Left lung (tissue), 10 donors: ENCODE results near the gene ARMC10. TPM values are rescaled to one million over a fixed set of nuclear protein-coding genes. Genes with fewer than 3 reads are reported as not detected.
A peak's percentile ranks its signal among the peaks of the same experiment; 100 is the strongest.

Experiments
- ATAC-seq: fragments of 200-7000 bp; cut with Tn5 transposase; one replicate; pipeline ENCODE4 v1.9.1; 2020; ENCODE audit warnings: moderate library complexity
- DNase-seq, 4 donors: peaks; one replicate each; pipeline ENCODE4 v3.0.0-alpha.2; 2013 to 2020
- H3K27ac ChIP-seq, 2 donors: fragments of 200-600 bp; sonication (generic) in 1 of 2; one replicate each; pipeline versions ENCODE4 v1.5.0 to v1.8.0; 2020 to 2021
- H3K27me3 ChIP-seq, 2 donors: fragments of 200-600 bp; sonication (generic) in 1 of 2; one replicate each; pipeline versions ENCODE4 v1.5.0 to v1.8.0; 2020 to 2021
- H3K36me3 ChIP-seq, 2 donors: fragments of 200-600 bp; sonication (generic) in 1 of 2; one replicate each; pipeline versions ENCODE4 v1.5.0 to v1.8.0; 2020 to 2021
- H3K4me1 ChIP-seq, 2 donors: fragments of 200-600 bp; one replicate each; pipeline ENCODE4 v1.8.0; 2021
- H3K4me3 ChIP-seq, 2 donors: fragments of 200-600 bp; sonication (generic) in 1 of 2; one replicate each; pipeline versions ENCODE4 v1.5.0 to v1.8.0; 2020 to 2021; ENCODE audit warnings: mild to moderate bottlenecking in 1 of 2
- H3K9me3 ChIP-seq, 2 donors: fragments of 200-600 bp; sonication (generic) in 1 of 2; one replicate each; pipeline versions ENCODE4 v1.5.0 to v1.8.0; 2020 to 2021
- CTCF ChIP-seq, 2 donors: fragments of 200-600 bp; sonication (generic) in 1 of 2; IDR thresholded peaks; one replicate each; pipeline versions ENCODE4 v1.5.0 to v1.8.0; 2021; ENCODE audit warnings: antibody characterized with exemption in 2 of 2
- intact Hi-C, 2 donors: fragments of 100-400 bp; cut with DNase I; formaldehyde crosslinking; loops; one replicate each; pipeline versions ENCODE4 v1.11.2 to v1.14.2; 2022
- polyA plus RNA-seq, 6 donors: library from polyadenylated mRNA; unstranded; fragments of 120-200 nt; gene quantifications; one replicate each; pipeline ENCODE4 v1.2.1, GENCODE V29; 2013; ENCODE audit not compliant: insufficient read length in 6 of 6
- total RNA-seq, 2 donors: library from RNA; stranded (reverse); fragmentation: NEBNext Ultra II Directional; extraction: Animal tissue kit (Norgen Biotek cat#: 25700); gene quantifications; one replicate each; pipeline ENCODE4 v1.2.1, GENCODE V29; 2021
- donor health status: DM: no; HTN: yes; CAD: no.
- donor health status: DM: no; HTN: no; CAD: no.

Gene ARMC10
- total and polyA plus RNA-seq, 8 donors, result 40.2 to 60.3 (median 54.1) TPM

DNA sequence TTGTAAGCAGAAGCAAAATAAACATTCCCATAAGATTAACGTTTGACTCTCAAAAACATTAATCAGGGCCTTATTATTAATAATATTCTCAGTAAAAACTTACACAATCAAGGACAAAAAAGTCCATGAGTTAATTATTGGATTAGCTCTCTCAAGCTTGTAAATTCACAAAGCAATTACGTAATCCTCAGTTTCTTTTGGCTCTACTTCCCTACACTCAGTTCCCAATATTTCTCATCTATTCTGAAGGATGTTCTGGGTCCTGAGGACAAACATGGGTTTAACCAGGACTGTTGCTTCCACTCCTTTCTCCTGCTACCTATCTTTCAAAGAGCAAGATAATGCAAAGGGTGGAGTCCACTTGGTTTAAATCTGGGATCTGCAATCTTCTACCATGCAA lies 15.5 kb upstream of the ARMC10 start:
- H3K4me1 ChIP-seq, result no peaks in the 10 kb centered on the region
- intact Hi-C loops, result no loop called here
- DNase-seq (no peak), ATAC-seq (no peak)
- TF ChIP-seq CTCF (IDR thresholded peaks at IDR 0.05), result no peak
- no peaks in the 10 kb centered on the region for H3K27me3 ChIP-seq
- H3K36me3 ChIP-seq, result no peaks in the 10 kb centered on the region
- no peaks in the 10 kb centered on the region for H3K9me3 ChIP-seq
- no peak overlapping the region for H3K27ac ChIP-seq
- no peak overlapping the region for H3K4me3 ChIP-seq

DNA sequence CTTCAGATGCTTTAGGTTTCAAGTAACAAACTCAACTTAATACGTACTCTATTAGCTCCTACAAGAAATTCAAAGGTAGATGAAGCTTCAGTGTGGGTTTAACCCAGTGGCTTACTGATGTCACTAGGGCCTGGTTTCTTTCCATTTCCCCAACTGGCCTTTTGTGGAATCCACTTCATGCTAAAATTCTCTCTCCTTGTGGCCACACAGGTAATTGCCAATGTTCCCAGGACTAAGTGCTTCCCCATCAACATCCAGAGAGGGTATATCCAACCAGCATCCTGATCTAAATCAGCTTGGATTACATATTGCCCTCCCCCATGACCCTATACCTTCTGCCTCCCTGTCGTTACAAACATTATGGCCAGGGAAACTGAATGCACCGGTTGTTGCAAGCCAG lies 11.0 kb upstream of the ARMC10 start:
- no peak for DNase-seq
- Histone ChIP-seq H3K27me3 (no peaks in the 10 kb centered on the region), H3K27ac (no peak overlapping the region), H3K4me1 (no peaks in the 10 kb centered on the region), H3K4me3 (no peak overlapping the region), H3K36me3 (no peaks in the 10 kb centered on the region), H3K9me3 (no peaks in the 10 kb centered on the region)
- intact Hi-C loops, result no loop called here
- no peak for ATAC-seq
- TF ChIP-seq CTCF (IDR thresholded peaks at IDR 0.05), result no peak

GRCh38 chr7:103065667-103066066 lies 9.3 kb upstream of the ARMC10 start:
- intact Hi-C loops, result no loop called here

DNA sequence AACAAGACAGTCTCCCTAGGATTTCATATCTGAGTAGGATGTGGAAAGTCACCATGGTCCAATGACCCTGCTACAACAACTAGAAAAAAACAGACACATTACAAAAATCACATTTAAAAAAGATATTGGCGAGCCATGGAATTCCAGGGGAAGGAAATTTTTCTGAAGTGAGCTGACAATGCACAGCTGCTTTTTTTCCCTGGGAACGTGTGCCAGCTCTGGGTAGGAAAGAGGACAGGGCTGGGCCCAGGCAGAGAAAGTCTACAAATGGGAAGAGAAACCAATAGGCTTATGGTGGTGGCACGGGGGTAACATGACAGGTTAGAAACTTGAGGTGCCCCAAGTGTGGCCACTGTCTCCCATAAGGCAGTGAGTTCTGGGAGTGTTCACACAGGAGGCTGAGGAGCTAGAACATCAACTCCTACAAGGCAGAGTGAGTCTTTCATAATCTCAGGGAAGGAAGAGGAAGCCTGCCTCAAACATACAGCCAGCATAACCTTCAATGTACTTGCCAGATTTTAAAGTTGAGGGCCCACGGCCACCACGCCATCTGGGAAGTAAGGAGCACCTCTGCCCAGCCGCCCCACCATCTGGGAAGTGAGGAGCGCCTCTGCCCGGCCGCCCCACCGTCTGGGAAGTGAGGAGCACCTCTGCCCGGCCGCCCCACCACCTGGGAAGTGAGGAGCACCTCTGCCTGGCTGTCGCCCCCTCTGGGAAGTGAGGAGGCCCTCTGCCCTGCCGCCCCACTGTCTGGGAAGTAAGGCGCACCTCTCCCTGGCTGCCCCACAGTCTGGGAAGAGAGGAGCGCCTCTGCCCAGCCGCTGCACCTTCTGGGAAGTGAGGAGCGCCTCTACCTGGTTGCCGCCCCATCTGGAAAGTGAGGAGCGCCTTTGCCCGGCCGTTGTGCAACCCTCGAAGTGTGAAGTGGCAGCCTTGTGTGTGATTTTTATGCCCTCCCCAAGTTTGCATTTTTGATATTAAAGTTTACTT lies 6.2 kb upstream of the ARMC10 start:
- DNase-seq (peak in 1 of 4 donors; percentile 24), ATAC-seq (no peak)
- Histone ChIP-seq H3K4me3 (no peak overlapping the region), H3K9me3 (no peaks in the 10 kb centered on the region), H3K27ac (no peak overlapping the region), H3K4me1 (peaks cover 2 to 4% of the 10 kb centered on the region in 2 donors), H3K36me3 (no peaks in the 10 kb centered on the region), H3K27me3 (no peaks in the 10 kb centered on the region)
- intact Hi-C loops, result no loop called here
- TF ChIP-seq CTCF (IDR thresholded peaks at IDR 0.05), result no peak

More at GRCh38 chr7:103065667-103066066, 9.3 kb upstream of the ARMC10 start:
- H3K27me3 ChIP-seq, result no peaks in the 10 kb centered on the region
- DNase-seq (peak in 3 of 4 donors; percentile 23 to 81 (median 37)), ATAC-seq (peak; percentile 55)
- peak; percentile 13 to 19 for TF ChIP-seq CTCF (IDR thresholded peaks at IDR 0.05)
- H3K4me1 ChIP-seq, result no peaks in the 10 kb centered on the region
- no peaks in the 10 kb centered on the region for H3K9me3 ChIP-seq
- H3K27ac ChIP-seq, result no peak overlapping the region
- no peaks in the 10 kb centered on the region for H3K36me3 ChIP-seq
- no peak overlapping the region for H3K4me3 ChIP-seq

- intact Hi-C loops, result no loop called here
Observed at GRCh38 chr7:103071000-103071399, 3.9 kb upstream of the ARMC10 start.

More at GRCh38 chr7:103071000-103071399, 3.9 kb upstream of the ARMC10 start:
- ATAC-seq (no peak), DNase-seq (no peak)
- no peak overlapping the region for H3K4me3 ChIP-seq
- H3K4me1 ChIP-seq, result peaks cover 10 to 17% of the 10 kb centered on the region in 2 donors
- no peak overlapping the region for H3K27ac ChIP-seq
- H3K27me3 ChIP-seq, result no peaks in the 10 kb centered on the region
- no peaks in the 10 kb centered on the region for H3K9me3 ChIP-seq
- H3K36me3 ChIP-seq, result no peaks in the 10 kb centered on the region
- TF ChIP-seq CTCF (IDR thresholded peaks at IDR 0.05), result no peak
